Colonic mucosa (tissue), 4 donors: ENCODE measurements around the gene IL17B. TPM values are rescaled to one million over a fixed set of nuclear protein-coding genes. Genes with fewer than 3 reads are reported as not detected.

ENCODE experiments used
- DNase-seq: peaks from one replicate; pipeline ENCODE4 v3.0.0-alpha.2; 2020
- H3K27ac ChIP-seq: fragments of 200-600 bp; one replicate; pipeline ENCODE4 v1.8.0; 2021
- H3K27me3 ChIP-seq: fragments of 200-600 bp; one replicate; pipeline ENCODE4 v1.8.0; 2021
- H3K36me3 ChIP-seq: fragments of 200-600 bp; one replicate; pipeline ENCODE4 v1.8.0; 2021
- H3K4me1 ChIP-seq: fragments of 200-600 bp; one replicate; pipeline ENCODE4 v1.8.0; 2021; ENCODE audit warnings: mild to moderate bottlenecking
- H3K4me3 ChIP-seq: fragments of 200-600 bp; one replicate; pipeline ENCODE4 v1.8.0; 2021
- H3K9ac ChIP-seq, 2 donors: one replicate each; pipeline ENCODE4 v1.7.0; 2013; ENCODE audit warnings: control low read depth in 2 of 2, low read depth in 2 of 2, low read length in 2 of 2
- H3K9me3 ChIP-seq: fragments of 200-600 bp; one replicate; pipeline ENCODE4 v1.8.0; 2021
- CTCF ChIP-seq: fragments of 200-600 bp; IDR thresholded peaks from one replicate; pipeline ENCODE4 v1.8.0; 2022; ENCODE audit warnings: antibody characterized with exemption, mild to moderate bottlenecking
- intact Hi-C: fragments of 100-400 bp; cut with DNase I; formaldehyde crosslinking; loops from one replicate; pipeline ENCODE4 v1.14.1; 2022
- total RNA-seq, 2 donors: library from RNA; stranded (reverse); fragmentation: NEBNext Ultra II Directional in 1 of 2; extraction: Animal tissue kit (Norgen Biotek cat#: 25700) in 1 of 2; gene quantifications; one replicate each; pipeline ENCODE4 v1.2.1, GENCODE V29; 2021
- donor health status: healthy.
- donor health status: DM: no; HTN: no; CAD: no.
- donor health status: DM: no; HTN: no; CAD: no.

IL17B gene
- total RNA-seq, 2 donors from 2014 or later: 0.42 TPM; not detected in 1

- no peak for TF ChIP-seq CTCF
- Histone ChIP-seq H3K4me3 (no peak overlapping the region), H3K4me1 (no peaks in the 10 kb centered on the region), H3K9ac (no peak overlapping the region), H3K36me3 (no peaks in the 10 kb centered on the region), H3K27ac (no peak overlapping the region), H3K27me3 (no peaks in the 10 kb centered on the region), H3K9me3 (no peaks in the 10 kb centered on the region)
- intact Hi-C loops: no loop called here
- DNase-seq: no peak
Observed at GRCh38 chr5:149363358-149363757, 15.7 kb downstream of the IL17B start.

- TF ChIP-seq CTCF: no peak
Observed at GRCh38 chr5:149362541-149362940, 16.6 kb downstream of the IL17B start.

GRCh38 chr5:149360272-149360671 is 18.8 kb downstream of the IL17B start:
- Histone ChIP-seq H3K27ac (no peak overlapping the region), H3K4me1 (no peaks in the 10 kb centered on the region), H3K4me3 (no peak overlapping the region), H3K9me3 (no peaks in the 10 kb centered on the region), H3K9ac (no peak overlapping the region), H3K27me3 (no peaks in the 10 kb centered on the region), H3K36me3 (no peaks in the 10 kb centered on the region)
- no peak for TF ChIP-seq CTCF
- intact Hi-C loops: no loop called here
- no peak for DNase-seq

More at GRCh38 chr5:149362541-149362940, 16.6 kb downstream of the IL17B start:
- Histone ChIP-seq H3K9ac (no peak overlapping the region), H3K27ac (no peak overlapping the region), H3K27me3 (no peaks in the 10 kb centered on the region), H3K4me1 (no peaks in the 10 kb centered on the region), H3K36me3 (no peaks in the 10 kb centered on the region), H3K4me3 (no peak overlapping the region), H3K9me3 (no peaks in the 10 kb centered on the region)
- intact Hi-C loops: no loop called here
- no peak for DNase-seq

GRCh38 chr5:149358868-149359495 is 20.1 kb downstream of the IL17B start:
- no peaks in the 10 kb centered on the region for H3K9me3 ChIP-seq
- DNase-seq: no peak
- intact Hi-C loops: no loop called here
- H3K4me3 ChIP-seq: no peak overlapping the region
- H3K27me3 ChIP-seq: no peaks in the 10 kb centered on the region
- no peak for TF ChIP-seq CTCF
- H3K9ac ChIP-seq: peak overlapping the region in 1 of 2 donors; percentile 67
- no peaks in the 10 kb centered on the region for H3K36me3 ChIP-seq
- no peak overlapping the region for H3K27ac ChIP-seq
- no peaks in the 10 kb centered on the region for H3K4me1 ChIP-seq

- no peaks in the 10 kb centered on the region for H3K27me3 ChIP-seq
- no peaks in the 10 kb centered on the region for H3K36me3 ChIP-seq
- H3K9ac ChIP-seq: peak overlapping the region; percentile 67
- intact Hi-C loops: no loop called here
- H3K9me3 ChIP-seq: no peaks in the 10 kb centered on the region
- no peak for TF ChIP-seq CTCF
- peak overlapping the region; percentile 70 for H3K4me3 ChIP-seq
- peak; percentile 44 for DNase-seq
- H3K27ac ChIP-seq: no peak overlapping the region
- no peaks in the 10 kb centered on the region for H3K4me1 ChIP-seq
Observed at GRCh38 chr5:149358294-149358651, 20.8 kb downstream of the IL17B start.
